ENCODE data around the gene BABAM2.

DNA sequence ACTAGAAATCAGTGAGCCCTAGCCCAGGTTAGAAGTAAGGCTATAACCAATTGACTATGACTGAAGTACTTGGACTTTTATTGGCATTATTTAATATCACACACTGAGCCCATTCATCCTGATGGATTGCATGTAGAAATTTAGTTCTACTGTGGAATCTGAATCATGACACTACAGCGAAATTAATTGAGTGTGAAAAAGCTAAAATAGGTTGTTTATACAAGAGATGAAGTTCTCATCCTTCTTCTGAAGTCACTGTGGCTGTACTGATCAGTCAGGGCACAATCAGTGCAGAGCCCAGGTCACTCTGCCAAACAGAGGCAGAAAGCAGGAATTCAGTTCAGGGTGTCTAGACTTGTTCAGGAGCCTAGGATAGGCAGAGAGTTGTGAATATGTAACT, 158.9 kb downstream of the BABAM2 start:
- TF ChIP-seq, protein P1, sequence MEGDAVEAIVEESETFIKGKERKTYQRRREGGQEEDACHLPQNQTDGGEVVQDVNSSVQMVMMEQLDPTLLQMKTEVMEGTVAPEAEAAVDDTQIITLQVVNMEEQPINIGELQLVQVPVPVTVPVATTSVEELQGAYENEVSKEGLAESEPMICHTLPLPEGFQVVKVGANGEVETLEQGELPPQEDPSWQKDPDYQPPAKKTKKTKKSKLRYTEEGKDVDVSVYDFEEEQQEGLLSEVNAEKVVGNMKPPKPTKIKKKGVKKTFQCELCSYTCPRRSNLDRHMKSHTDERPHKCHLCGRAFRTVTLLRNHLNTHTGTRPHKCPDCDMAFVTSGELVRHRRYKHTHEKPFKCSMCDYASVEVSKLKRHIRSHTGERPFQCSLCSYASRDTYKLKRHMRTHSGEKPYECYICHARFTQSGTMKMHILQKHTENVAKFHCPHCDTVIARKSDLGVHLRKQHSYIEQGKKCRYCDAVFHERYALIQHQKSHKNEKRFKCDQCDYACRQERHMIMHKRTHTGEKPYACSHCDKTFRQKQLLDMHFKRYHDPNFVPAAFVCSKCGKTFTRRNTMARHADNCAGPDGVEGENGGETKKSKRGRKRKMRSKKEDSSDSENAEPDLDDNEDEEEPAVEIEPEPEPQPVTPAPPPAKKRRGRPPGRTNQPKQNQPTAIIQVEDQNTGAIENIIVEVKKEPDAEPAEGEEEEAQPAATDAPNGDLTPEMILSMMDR (IDR thresholded peaks at IDR 0.05; ENCODE audit: low read depth, low read length, missing input control) = no peak
- TF ChIP-seq, protein P2, sequence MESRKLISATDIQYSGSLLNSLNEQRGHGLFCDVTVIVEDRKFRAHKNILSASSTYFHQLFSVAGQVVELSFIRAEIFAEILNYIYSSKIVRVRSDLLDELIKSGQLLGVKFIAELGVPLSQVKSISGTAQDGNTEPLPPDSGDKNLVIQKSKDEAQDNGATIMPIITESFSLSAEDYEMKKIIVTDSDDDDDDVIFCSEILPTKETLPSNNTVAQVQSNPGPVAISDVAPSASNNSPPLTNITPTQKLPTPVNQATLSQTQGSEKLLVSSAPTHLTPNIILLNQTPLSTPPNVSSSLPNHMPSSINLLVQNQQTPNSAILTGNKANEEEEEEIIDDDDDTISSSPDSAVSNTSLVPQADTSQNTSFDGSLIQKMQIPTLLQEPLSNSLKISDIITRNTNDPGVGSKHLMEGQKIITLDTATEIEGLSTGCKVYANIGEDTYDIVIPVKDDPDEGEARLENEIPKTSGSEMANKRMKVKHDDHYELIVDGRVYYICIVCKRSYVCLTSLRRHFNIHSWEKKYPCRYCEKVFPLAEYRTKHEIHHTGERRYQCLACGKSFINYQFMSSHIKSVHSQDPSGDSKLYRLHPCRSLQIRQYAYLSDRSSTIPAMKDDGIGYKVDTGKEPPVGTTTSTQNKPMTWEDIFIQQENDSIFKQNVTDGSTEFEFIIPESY (IDR thresholded peaks at IDR 0.05) = no peak
- TF ChIP-seq, protein P3, sequence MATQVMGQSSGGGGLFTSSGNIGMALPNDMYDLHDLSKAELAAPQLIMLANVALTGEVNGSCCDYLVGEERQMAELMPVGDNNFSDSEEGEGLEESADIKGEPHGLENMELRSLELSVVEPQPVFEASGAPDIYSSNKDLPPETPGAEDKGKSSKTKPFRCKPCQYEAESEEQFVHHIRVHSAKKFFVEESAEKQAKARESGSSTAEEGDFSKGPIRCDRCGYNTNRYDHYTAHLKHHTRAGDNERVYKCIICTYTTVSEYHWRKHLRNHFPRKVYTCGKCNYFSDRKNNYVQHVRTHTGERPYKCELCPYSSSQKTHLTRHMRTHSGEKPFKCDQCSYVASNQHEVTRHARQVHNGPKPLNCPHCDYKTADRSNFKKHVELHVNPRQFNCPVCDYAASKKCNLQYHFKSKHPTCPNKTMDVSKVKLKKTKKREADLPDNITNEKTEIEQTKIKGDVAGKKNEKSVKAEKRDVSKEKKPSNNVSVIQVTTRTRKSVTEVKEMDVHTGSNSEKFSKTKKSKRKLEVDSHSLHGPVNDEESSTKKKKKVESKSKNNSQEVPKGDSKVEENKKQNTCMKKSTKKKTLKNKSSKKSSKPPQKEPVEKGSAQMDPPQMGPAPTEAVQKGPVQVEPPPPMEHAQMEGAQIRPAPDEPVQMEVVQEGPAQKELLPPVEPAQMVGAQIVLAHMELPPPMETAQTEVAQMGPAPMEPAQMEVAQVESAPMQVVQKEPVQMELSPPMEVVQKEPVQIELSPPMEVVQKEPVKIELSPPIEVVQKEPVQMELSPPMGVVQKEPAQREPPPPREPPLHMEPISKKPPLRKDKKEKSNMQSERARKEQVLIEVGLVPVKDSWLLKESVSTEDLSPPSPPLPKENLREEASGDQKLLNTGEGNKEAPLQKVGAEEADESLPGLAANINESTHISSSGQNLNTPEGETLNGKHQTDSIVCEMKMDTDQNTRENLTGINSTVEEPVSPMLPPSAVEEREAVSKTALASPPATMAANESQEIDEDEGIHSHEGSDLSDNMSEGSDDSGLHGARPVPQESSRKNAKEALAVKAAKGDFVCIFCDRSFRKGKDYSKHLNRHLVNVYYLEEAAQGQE (IDR thresholded peaks at IDR 0.05) = no peak
- TF ChIP-seq RXRA (IDR thresholded peaks at IDR 0.05) = no peak
- TF ChIP-seq, protein P4, sequence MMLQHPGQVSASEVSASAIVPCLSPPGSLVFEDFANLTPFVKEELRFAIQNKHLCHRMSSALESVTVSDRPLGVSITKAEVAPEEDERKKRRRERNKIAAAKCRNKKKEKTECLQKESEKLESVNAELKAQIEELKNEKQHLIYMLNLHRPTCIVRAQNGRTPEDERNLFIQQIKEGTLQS (IDR thresholded peaks at IDR 0.05) = no peak
- no peak for TF ChIP-seq FOXA1 (IDR thresholded peaks at IDR 0.05)
- TF ChIP-seq, protein P5, sequence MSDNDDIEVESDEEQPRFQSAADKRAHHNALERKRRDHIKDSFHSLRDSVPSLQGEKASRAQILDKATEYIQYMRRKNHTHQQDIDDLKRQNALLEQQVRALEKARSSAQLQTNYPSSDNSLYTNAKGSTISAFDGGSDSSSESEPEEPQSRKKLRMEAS (IDR thresholded peaks at IDR 0.05) = no peak
- no peak for TF ChIP-seq TAF1 (conservative IDR thresholded peaks at IDR 0.05)
- TF ChIP-seq HNF4A (conservative IDR thresholded peaks at IDR 0.05) = no peak

Measured in liver (tissue), 3 donors.